K562 (cell line): Measurements from ENCODE around the gene EMILIN1. TPM values are rescaled to one million over a fixed set of nuclear protein-coding genes. Genes with fewer than 3 reads are reported as not detected.

Experiments used
- AFF4 ChIP-seq: sonication (generic); formaldehyde crosslinking; IDR thresholded peaks from 2 replicates; pipeline ENCODE4 v1.8.0; 2023; ENCODE audit warnings: mild to moderate bottlenecking, missing genetic modification reagents
- BCOR ChIP-seq: fragments of 450-650 bp; IDR thresholded peaks from 2 replicates; pipeline ENCODE4 v1.6.1; 2016
- CEBPZ ChIP-seq: fragments of 150-350 bp; IDR thresholded peaks from 2 replicates; pipeline ENCODE4 v1.6.1; 2014; ENCODE audit warnings: low read depth, mild to moderate bottlenecking, low read length, borderline replicate concordance
- COPS2 ChIP-seq: fragments of 450-650 bp; conservative IDR thresholded peaks from 2 replicates; pipeline ENCODE4 v1.6.1; 2016; ENCODE audit warnings: mild to moderate bottlenecking, moderate library complexity
- DPF2 ChIP-seq: fragments of 450-650 bp; IDR thresholded peaks from 2 replicates; pipeline ENCODE4 v1.6.1; 2016
- ETS2 ChIP-seq: IDR thresholded peaks from 2 replicates; pipeline ENCODE4 v1.6.1; 2016; ENCODE audit warnings: borderline replicate concordance, missing genetic modification characterization, mild to moderate bottlenecking, moderate library complexity, missing compliant biosample characterization; ENCODE audit not compliant: poor library complexity, severe bottlenecking
- FOXM1 ChIP-seq, 2 experiments: fragments of 450-650 bp in 1 of 2; sonication (generic) in 1 of 2; formaldehyde crosslinking in 1 of 2; IDR thresholded peaks; 2 replicates each; pipeline versions ENCODE4 v1.6.1 to v1.9.0; 2017 to 2022; ENCODE audit warnings: low read depth in 2 of 2, mild to moderate bottlenecking in 2 of 2, missing genetic modification reagents in 1 of 2, moderate library complexity in 1 of 2
- HOXB6 ChIP-seq: fragments of 250-450 bp; sonication (Bioruptor Pico); IDR thresholded peaks from 2 replicates; pipeline ENCODE4 v1.5.1; 2022; ENCODE audit warnings: mild to moderate bottlenecking, borderline replicate concordance
- MTA1 ChIP-seq: fragments of 450-650 bp; IDR thresholded peaks from 2 replicates; pipeline ENCODE4 v1.6.1; 2017; ENCODE audit warnings: borderline replicate concordance
- NCOA1 ChIP-seq: fragments of 450-650 bp; IDR thresholded peaks from 2 replicates; pipeline ENCODE4 v1.6.1; 2016; ENCODE audit warnings: low read depth
- POLR2A ChIP-seq: fragments of 450-650 bp; conservative IDR thresholded peaks from 2 replicates; pipeline ENCODE4 v1.6.1; 2016
- RBM17 ChIP-seq: fragments of 200-400 bp; formaldehyde crosslinking; IDR thresholded peaks from 2 replicates; pipeline ENCODE4 v1.6.1; 2017; ENCODE audit warnings: low read depth, mild to moderate bottlenecking, low read length, borderline replicate concordance
- SP1 ChIP-seq: sonication (generic); formaldehyde crosslinking; IDR thresholded peaks from 2 replicates; pipeline ENCODE4 v1.8.1; 2022; ENCODE audit warnings: mild to moderate bottlenecking, missing genetic modification reagents
- THAP7 ChIP-seq: fragments of 250-450 bp; sonication (Bioruptor Pico); IDR thresholded peaks from 2 replicates; pipeline ENCODE4 v1.5.0; 2021
- TRIM24 ChIP-seq, 2 experiments: fragments of 450-650 bp; IDR thresholded peaks; 2 replicates each; pipeline ENCODE4 v1.6.1; 2016
- ZC3H8 ChIP-seq: fragments of 450-650 bp; IDR thresholded peaks from 2 replicates; pipeline ENCODE4 v1.6.1; 2017
- ZHX1 ChIP-seq: fragments of 150-350 bp; conservative IDR thresholded peaks from 2 replicates; pipeline ENCODE4 v1.6.1; 2014; ENCODE audit warnings: low read length
- polyA plus RNA-seq, 8 experiments: library from polyadenylated mRNA; depleted of rRNA in 4 of 8; stranded (reverse) in 5 of 8; unstranded in 3 of 8; fragments of >200 nt; fragmentation: Nextera tagmentation in 2 of 8; fragmentation: Illumina TruSeq in 1 of 8; extraction: Ambion mirVana in 2 of 8; extraction: Trizol in 1 of 8; gene quantifications; 2 replicates each; pipeline versions ENCODE4 v1.2.1 to v1.2.3, GENCODE V29; 2011 to 2014; ENCODE audit warnings: inconsistent platforms in 1 of 8, missing spikeins in 1 of 8
- total RNA-seq, 7 experiments: library from RNA; depleted of rRNA in 6 of 7; stranded (reverse); fragments of >200 nt in 6 of 7; fragmentation: Illumina TruSeq in 2 of 7; extraction: Trizol in 2 of 7; gene quantifications; 2 replicates each; pipeline versions ENCODE4 v1.2.1 to v1.2.3, GENCODE V29; 2011 to 2021; ENCODE audit warnings: low replicate concordance in 1 of 7

EMILIN1 gene
- total and polyA plus RNA-seq, 9 of the 15 experiments (the other 6 are each of a cell fraction or from before 2014, with no cell fraction given), result 0.04 to 2.7 (median 0.54) TPM; not detected in 2

- TF ChIP-seq AFF4 (CRISPR knock-in tag) (peak; percentile 87; the same call in 1 of the 2 replicates), NCOA1 (peak; percentile 57), POLR2A (peak; percentile 80), THAP7 (CRISPR knock-in tag) (no peak; the same call in 1 of the 2 replicates), DPF2 (peak; percentile 70), MTA1 (peak; percentile 70), RBM17 (no peak), FOXM1 (IDR thresholded peaks at IDR 0.05; ENCODE audit: low read depth) (no peak; the same call in 1 of the 2 replicates), FOXM1 (CRISPR knock-in tag; IDR thresholded peaks at IDR 0.05; ENCODE audit: low read depth) (0 out of 2 replicates have a peak, but pooled peaks have one; percentile 78), SP1 (peak; percentile 92), BCOR (peak; percentile 58; the same call in 1 of the 2 replicates), HOXB6 (CRISPR knock-in tag) (0 out of 2 replicates have a peak, but pooled peaks have one; percentile 74), ZHX1 (peak; percentile 26), TRIM24 (IDR thresholded peaks at IDR 0.05) (peak in 1 of 2 experiments; percentile 71; a peak in 2 of 4 replicates), ETS2 (tag) (no peak), CEBPZ (no peak), COPS2 (no peak), ZC3H8 (no peak)
Observed at GRCh38 chr2:27050996-27051901, 27.2 kb upstream of the EMILIN1 start, which contains the start of gene AGBL5 (continued).
